GM12878 (cell line): ENCODE data around the gene YARS1. TPM values are rescaled to one million over a fixed set of nuclear protein-coding genes. Genes with fewer than 3 reads are reported as not detected.
A peak's percentile ranks its signal among the peaks of the same experiment; 100 is the strongest.

ENCODE experiments used
- ATAC-seq: fragments of 200-7000 bp; cut with Tn5 transposase; 3 replicates; pipeline ENCODE4 v1.9.1; 2020; ENCODE audit warnings: mild to moderate bottlenecking, moderate library complexity
- BruUV-seq: library from RNA; stranded (reverse); fragments of 400-500 nt; replicated peaks from 2 replicates; lab custom pipeline; 2021; lab: Mats Ljungman, UMichigan
- CTCF ChIA-PET: fragments of 300-600 bp; sonication (Branson Sonifier 250); formaldehyde crosslinking; extraction: SDS; loops from one replicate; lab custom pipeline; 2021; ENCODE audit warnings: inconsistent platforms; lab: Yijun Ruan, JAX
- POLR2A ChIA-PET: fragments of 350-600 bp; formaldehyde crosslinking; extraction: SDS; loops from one replicate; lab custom pipeline; 2021; ENCODE audit warnings: inconsistent platforms; lab: Charles Lee
- RAD21 ChIA-PET: fragments of 300-600 bp; sonication (Branson Sonifier 250); formaldehyde crosslinking; loops from one replicate; lab custom pipeline; 2023; ENCODE audit warnings: antibody characterized with exemption; ENCODE audit not compliant: unreplicated experiment; lab: Charles Lee
- SMC1A ChIA-PET: fragments of 300-600 bp; sonication (Branson Sonifier 250); formaldehyde crosslinking; loops from one replicate; lab custom pipeline; 2023; ENCODE audit not compliant: unreplicated experiment, uncharacterized antibody; lab: Charles Lee
- DNase-seq: peaks from one replicate; pipeline ENCODE4 v3.0.0-alpha.2; 2011; ENCODE audit warnings: low read depth, low spot score
- FAIRE-seq: peaks from 3 replicates; lab custom pipeline; 2011; peaks lifted over from hg19 to GRCh38; lab: Jason Lieb, UNC
- H2AFZ ChIP-seq: 2 replicates; pipeline ENCODE4 v1.6.0; 2011; ENCODE audit warnings: low read depth, low read length, control low read depth; ENCODE audit not compliant: control insufficient read depth
- H3K27ac ChIP-seq: 2 replicates; pipeline ENCODE4 v1.5.1; 2011; ENCODE audit warnings: control low read depth; ENCODE audit not compliant: control insufficient read depth, insufficient read depth
- H3K27me3 ChIP-seq, 2 experiments: replicated peaks in 1 of 2; 2 replicates each; pipeline versions ENCODE4 v1.6.0 to v1.6.1; 2011; ENCODE audit warnings: low read length in 1 of 2; ENCODE audit not compliant: control insufficient read depth in 2 of 2, insufficient read depth in 2 of 2
- H3K36me3 ChIP-seq, 2 experiments: 2 replicates each; pipeline ENCODE4 v1.5.1; 2011; ENCODE audit warnings: low read length in 1 of 2; ENCODE audit not compliant: control insufficient read depth in 2 of 2, insufficient read depth in 2 of 2
- H3K4me1 ChIP-seq: 2 replicates; pipeline ENCODE4 v1.6.1; 2011; ENCODE audit warnings: mild to moderate bottlenecking, low read length, moderate library complexity, mixed read lengths; ENCODE audit not compliant: control insufficient read depth, insufficient read depth
- H3K4me2 ChIP-seq: 2 replicates; pipeline ENCODE4 v1.6.0; 2011; ENCODE audit warnings: control low read depth; ENCODE audit not compliant: control insufficient read depth, insufficient read depth
- H3K4me3 ChIP-seq: fragments of 200-600 bp; sonication (generic); 2 replicates; pipeline ENCODE4 v1.5.1; 2016
- H3K79me2 ChIP-seq: 2 replicates; pipeline ENCODE4 v1.6.0; 2011; ENCODE audit warnings: low read length; ENCODE audit not compliant: control insufficient read depth, insufficient read depth
- H3K9ac ChIP-seq: 2 replicates; pipeline ENCODE4 v1.8.0; 2011; ENCODE audit warnings: low read length, control low read depth, mixed read lengths; ENCODE audit not compliant: control insufficient read depth, insufficient read depth
- H3K9me3 ChIP-seq: replicated peaks from 3 replicates; pipeline ENCODE4 v1.5.1; 2011; ENCODE audit warnings: mild to moderate bottlenecking, low read length; ENCODE audit not compliant: control insufficient read depth, insufficient read depth
- H4K20me1 ChIP-seq: 2 replicates; pipeline ENCODE4 v1.6.0; 2011; ENCODE audit not compliant: control insufficient read depth, insufficient read depth
- BMI1 ChIP-seq: fragments of 450-650 bp; IDR thresholded peaks from 2 replicates; pipeline ENCODE4 v1.6.1; 2016; ENCODE audit warnings: mild to moderate bottlenecking, moderate library complexity, borderline replicate concordance
- CREB1 ChIP-seq: IDR thresholded peaks from 2 replicates; pipeline ENCODE4 v1.6.1; 2012; ENCODE audit warnings: low read depth, mild to moderate bottlenecking, inconsistent platforms
- ETV6 ChIP-seq, 2 experiments: fragments of 450-650 bp in 1 of 2; IDR thresholded peaks in 1 of 2; conservative IDR thresholded peaks in 1 of 2; 2 replicates each; pipeline ENCODE4 v1.6.1; 2014; ENCODE audit warnings: antibody characterized with exemption in 1 of 2, borderline replicate concordance in 1 of 2, low read depth in 1 of 2, mild to moderate bottlenecking in 1 of 2, moderate library complexity in 1 of 2
- FOS ChIP-seq: IDR thresholded peaks from 3 replicates; pipeline ENCODE4 v1.6.1; 2011; ENCODE audit warnings: borderline replicate concordance; ENCODE audit not compliant: insufficient read length; ENCODE audit errors: extremely low read depth
- JUNB ChIP-seq: IDR thresholded peaks from 2 replicates; pipeline ENCODE4 v1.6.1; 2016; ENCODE audit warnings: antibody characterized with exemption, mild to moderate bottlenecking
- KLF5 ChIP-seq: fragments of 450-650 bp; IDR thresholded peaks from 2 replicates; pipeline ENCODE4 v1.6.1; 2014; ENCODE audit warnings: mild to moderate bottlenecking; ENCODE audit not compliant: partially characterized antibody
- MEF2A ChIP-seq: IDR thresholded peaks from 2 replicates; pipeline ENCODE4 v1.6.1; 2011; ENCODE audit warnings: low read depth, mild to moderate bottlenecking, low read length, moderate library complexity; ENCODE audit not compliant: insufficient read depth
- MXI1 ChIP-seq: fragments of 150-350 bp; IDR thresholded peaks from 2 replicates; pipeline ENCODE4 v1.6.1; 2011; ENCODE audit warnings: low read depth, mild to moderate bottlenecking, inconsistent platforms, low read length, improper control_type of control experiment
- RBBP5 ChIP-seq: fragments of 200-600 bp; sonication (generic); conservative IDR thresholded peaks from 2 replicates; pipeline ENCODE4 v1.6.1; 2016
- SPI1 ChIP-seq: IDR thresholded peaks from 2 replicates; pipeline ENCODE4 v1.6.1; 2011; ENCODE audit warnings: low read depth, mild to moderate bottlenecking, low read length, moderate library complexity, borderline replicate concordance; ENCODE audit not compliant: insufficient read depth
- STAT1 ChIP-seq: fragments of 450-650 bp; conservative IDR thresholded peaks from 2 replicates; pipeline ENCODE4 v1.6.1; 2014; ENCODE audit warnings: antibody characterized with exemption, mild to moderate bottlenecking
- TCF12 ChIP-seq: IDR thresholded peaks from 2 replicates; pipeline ENCODE4 v1.6.1; 2011; ENCODE audit warnings: low read depth, mild to moderate bottlenecking, low read length
- ZNF217 ChIP-seq: fragments of 450-650 bp; IDR thresholded peaks from 2 replicates; pipeline ENCODE4 v1.6.1; 2017; ENCODE audit warnings: antibody characterized with exemption, mild to moderate bottlenecking
- WGBS: methylation state at CpG from one replicate; pipeline ENCODE4 v1.1.6; 2016; ENCODE audit warnings: low lambda C conversion rate; ENCODE audit not compliant: insufficient replicate concordance, insufficient coverage; ENCODE audit errors: missing lambda C conversion rate; 5-methylcytosine and 5-hydroxymethylcytosine counted together
- in situ Hi-C: fragments of 300-500 bp; cut with MboI; formaldehyde crosslinking; loops from 9 replicates; pipeline ENCODE4 v1.14.3; 2018; ENCODE audit warnings: mixed read lengths
- intact Hi-C: fragments of 100-400 bp; cut with micrococcal nuclease; formaldehyde crosslinking; loops from one replicate; pipeline ENCODE4 v1.14.2; 2022; ENCODE audit not compliant: unreplicated experiment
- polyA plus RNA-seq, 11 experiments: library from polyadenylated mRNA; depleted of rRNA in 4 of 11; unstranded in 6 of 11; stranded (reverse) in 5 of 11; fragments of >200 nt; fragmentation: Nextera tagmentation in 4 of 11; fragmentation: Illumina TruSeq in 1 of 11; extraction: Ambion mirVana in 4 of 11; extraction: Trizol in 1 of 11; gene quantifications; 1 replicate in 1 of 11; 2 replicates in 10 of 11; pipeline versions ENCODE4 v1.2.1 to v1.2.3, GENCODE V29; 2011 to 2016; ENCODE audit warnings: inconsistent platforms in 2 of 11, missing spikeins in 2 of 11, low read depth in 1 of 11
- total RNA-seq, 4 experiments: library from RNA; depleted of rRNA in 3 of 4; stranded (reverse); fragments of >200 nt in 3 of 4; fragmentation: Illumina TruSeq in 1 of 4; extraction: Trizol in 1 of 4; gene quantifications; 2 replicates each; pipeline versions ENCODE4 v1.2.1 to v1.2.3, GENCODE V29; 2013 to 2021
- TF ChIP-seq, protein P1 (sequence below): fragments of 450-650 bp; IDR thresholded peaks from 2 replicates; pipeline ENCODE4 v1.6.1; 2016; ENCODE audit warnings: mild to moderate bottlenecking
- TF ChIP-seq, protein P2 (sequence below): IDR thresholded peaks from 2 replicates; pipeline ENCODE4 v1.6.1; 2012; ENCODE audit warnings: low read depth, low read length, improper control_type of control experiment

YARS1 gene
- total and polyA plus RNA-seq, 10 of the 15 experiments (the other 5 are each of a cell fraction or from before 2014, with no cell fraction given) = 39.9 to 202 (median 136) TPM

DNA sequence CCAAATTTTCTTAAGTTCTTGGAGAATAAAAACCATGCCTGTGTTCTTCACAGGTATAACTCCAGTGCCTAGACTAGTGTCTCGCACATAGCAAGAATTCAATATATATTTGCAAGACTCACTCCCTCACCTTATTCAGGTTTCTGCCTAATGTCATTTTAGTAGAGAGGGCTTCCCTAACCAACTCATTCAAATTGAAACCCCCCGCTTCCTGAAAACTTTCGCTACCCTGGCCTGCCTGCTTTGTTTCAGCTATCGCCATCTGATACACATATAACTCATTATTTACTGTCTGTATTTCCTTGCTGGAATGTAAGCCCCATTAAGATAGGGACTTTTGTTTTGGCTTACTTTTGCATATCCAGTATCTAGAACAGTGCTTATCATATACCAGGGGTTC is 8.6 kb downstream of the YARS1 start:
- 46% methylated on average over 4 of the region's 4 CpGs for WGBS
- FAIRE-seq = no peak
- peaks cover 34% of the 10 kb centered on the region for H3K79me2 ChIP-seq
- no peak for DNase-seq
- peaks cover 4% of the 10 kb centered on the region for H4K20me1 ChIP-seq
- in situ Hi-C loops = no loop called here
- no peaks in the 10 kb centered on the region for H3K27me3 ChIP-seq
- H3K4me2 ChIP-seq = no peak overlapping the region
- no peak overlapping the region for H3K4me3 ChIP-seq
- ChIA-PET POLR2A (no interaction called here), RAD21 (no interaction called here), CTCF (no interaction called here)
- peaks cover 6% of the 10 kb centered on the region; the same call in 1 of the 2 replicates for H3K4me1 ChIP-seq
- ATAC-seq = no peak; the same call in 2 of the 3 replicates
- no peak overlapping the region for H2AFZ ChIP-seq
- intact Hi-C loops = no loop called here
- no TSS peak for BruUV-seq
- H3K36me3 ChIP-seq = peaks cover 15 to 28% of the 10 kb centered on the region in 2 experiments
- H3K27ac ChIP-seq = no peak overlapping the region
- H3K9ac ChIP-seq = no peak overlapping the region
- H3K9me3 ChIP-seq = no peaks in the 10 kb centered on the region; the same call in 2 of the 3 replicates
- TF ChIP-seq, protein P1, sequence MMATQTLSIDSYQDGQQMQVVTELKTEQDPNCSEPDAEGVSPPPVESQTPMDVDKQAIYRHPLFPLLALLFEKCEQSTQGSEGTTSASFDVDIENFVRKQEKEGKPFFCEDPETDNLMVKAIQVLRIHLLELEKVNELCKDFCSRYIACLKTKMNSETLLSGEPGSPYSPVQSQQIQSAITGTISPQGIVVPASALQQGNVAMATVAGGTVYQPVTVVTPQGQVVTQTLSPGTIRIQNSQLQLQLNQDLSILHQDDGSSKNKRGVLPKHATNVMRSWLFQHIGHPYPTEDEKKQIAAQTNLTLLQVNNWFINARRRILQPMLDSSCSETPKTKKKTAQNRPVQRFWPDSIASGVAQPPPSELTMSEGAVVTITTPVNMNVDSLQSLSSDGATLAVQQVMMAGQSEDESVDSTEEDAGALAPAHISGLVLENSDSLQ = no peak
- peak; percentile 27; the same call in 1 of the 2 replicates for TF ChIP-seq JUNB
- TF ChIP-seq SPI1 = 0 out of 2 replicates have a peak, but pooled peaks have one; percentile 47
- TF ChIP-seq, all 136 proteins: peak for 2
- SMC1A ChIA-PET = no interaction called here

DNA sequence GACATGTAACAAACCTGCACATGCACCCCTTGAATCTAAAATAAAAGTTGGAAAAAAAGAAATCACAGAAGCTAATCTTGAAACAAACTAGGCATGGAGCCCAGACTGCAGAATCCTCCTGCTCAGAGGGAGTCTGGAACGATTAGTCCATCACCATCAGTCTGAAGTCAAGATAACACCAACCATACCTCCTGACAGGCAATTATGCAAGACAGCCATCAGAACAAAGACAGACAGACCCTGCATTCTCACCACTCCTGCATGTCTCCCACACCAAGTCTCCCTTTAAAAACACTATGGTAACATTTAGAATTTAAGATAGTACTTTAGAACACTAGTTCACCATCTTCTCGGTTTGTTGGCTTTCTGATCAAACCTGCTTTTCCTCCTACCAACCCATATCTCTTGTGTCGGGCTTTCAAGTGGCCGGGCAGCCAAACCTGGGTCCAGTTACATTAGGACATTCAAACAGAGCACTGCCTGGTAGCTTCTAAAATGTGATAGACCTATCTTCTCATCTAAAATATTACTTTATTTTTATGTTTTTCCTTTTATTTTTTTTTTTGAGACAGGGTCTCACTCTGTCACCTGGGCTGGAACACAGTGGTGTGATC is 10.1 kb downstream of the YARS1 start:
- RAD21 ChIA-PET = no interaction called here
- no peak overlapping the region for H3K9ac ChIP-seq
- POLR2A ChIA-PET = interaction anchor here (1.4 kb wide), 1 partner anchor 9 kb away, joined by 4 read pairs; no protein-coding TSS in a partner anchor
- no peak overlapping the region for H3K27ac ChIP-seq
- DNase-seq (no peak), ATAC-seq (no peak), FAIRE-seq (no peak)
- H4K20me1 ChIP-seq = peaks cover 4% of the 10 kb centered on the region
- intact Hi-C loops = no loop called here
- peaks cover 6% of the 10 kb centered on the region; the same call in 1 of the 2 replicates for H3K4me1 ChIP-seq
- 97% methylated on average over 4 of the region's 4 CpGs for WGBS
- H3K9me3 ChIP-seq = no peaks in the 10 kb centered on the region; the same call in 2 of the 3 replicates
- in situ Hi-C loops = no loop called here
- H3K4me2 ChIP-seq = no peak overlapping the region
- H3K4me3 ChIP-seq = no peak overlapping the region
- H3K36me3 ChIP-seq = peaks cover 18 to 36% of the 10 kb centered on the region in 2 experiments
- SMC1A ChIA-PET = no interaction called here
- no peak overlapping the region for H2AFZ ChIP-seq
- H3K79me2 ChIP-seq = peaks cover 21% of the 10 kb centered on the region
- BruUV-seq = no TSS peak
- CTCF ChIA-PET = interaction anchor here (0.6 to 1.4 kb wide), 3 partner anchors 16 to 66 kb away, joined by 3 read pairs; no protein-coding TSS in a partner anchor
- H3K27me3 ChIP-seq = no peaks in the 10 kb centered on the region
- TF ChIP-seq MEF2A (no peak), RBBP5 (no peak), CREB1 (no peak), FOS (no peak), BMI1 (no peak), TCF12 (no peak), MXI1 (no peak), ZNF217 (no peak), ETV6 (conservative IDR thresholded peaks at IDR 0.05 in 1 of 2, IDR thresholded peaks at IDR 0.05 in 1 of 2; ENCODE audit: borderline replicate concordance in 1 of 2, low read depth in 1 of 2) (no peak), STAT1 (no peak), KLF5 (no peak)
- TF ChIP-seq, protein P2, sequence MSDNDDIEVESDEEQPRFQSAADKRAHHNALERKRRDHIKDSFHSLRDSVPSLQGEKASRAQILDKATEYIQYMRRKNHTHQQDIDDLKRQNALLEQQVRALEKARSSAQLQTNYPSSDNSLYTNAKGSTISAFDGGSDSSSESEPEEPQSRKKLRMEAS = no peak
